Stimulated activated CD4-positive, alpha-beta T cell treated with anti-CD3 and anti-CD28 coated beads, Interleukin-2, amount 100 ng/mL, for 24 hours (primary cell): ENCODE results near the gene CXCL11.
"Not testable (repeated sequence)": the region's sequence is repeated elsewhere in the genome, so short reads cannot be mapped to it uniquely, and the experiment has no call there.

Experiments used
- DNase-seq, 2 donors: peaks; one replicate each; pipeline ENCODE4 v3.0.0-alpha.2; 2020

Gene CXCL11

GRCh38 chr4:76042241-76042998 is 6.5 kb upstream of the CXCL11 start:
- not testable (repeated sequence) for DNase-seq

- no peak for DNase-seq
Measured at GRCh38 chr4:76036855-76037254, 985 bp upstream of the CXCL11 start.

- no peak for DNase-seq
Measured at GRCh38 chr4:76035141-76035540, 729 bp downstream of the CXCL11 start.

- DNase-seq, result no peak
Measured at GRCh38 chr4:76029300-76029699, 6.6 kb downstream of the CXCL11 start.

GRCh38 chr4:76028350-76028765 is 7.5 kb downstream of the CXCL11 start:
- DNase-seq, result no peak

- no peak for DNase-seq
Measured at GRCh38 chr4:76024065-76024464, 11.8 kb downstream of the CXCL11 start.

GRCh38 chr4:76023389-76023788 is 12.5 kb downstream of the CXCL11 start, which contains the start of gene CXCL10:
Gene CXCL10, minus strand, starts transcription at chr4:76023497. Its CDS starts 66 bp downstream, at chr4:76023431.
- DNase-seq, result no peak

- no peak for DNase-seq
Measured at GRCh38 chr4:76022677-76023076, 13.2 kb downstream of the CXCL11 start.

- no peak for DNase-seq
Measured at GRCh38 chr4:76022031-76022430, 13.8 kb downstream of the CXCL11 start.

- no peak for DNase-seq
Measured at GRCh38 chr4:76017056-76017686, 18.7 kb downstream of the CXCL11 start.

GRCh38 chr4:76016393-76016792 is 19.5 kb downstream of the CXCL11 start:
- DNase-seq, result peak in 1 of 2 donors; percentile 29

- DNase-seq, result no peak
Measured at GRCh38 chr4:76013540-76013939, 22.3 kb downstream of the CXCL11 start.

- no peak for DNase-seq
Measured at GRCh38 chr4:76012388-76012801, 23.5 kb downstream of the CXCL11 start.

- DNase-seq, result no peak
Measured at GRCh38 chr4:76011700-76012387, 24.0 kb downstream of the CXCL11 start.

- no peak for DNase-seq
Measured at GRCh38 chr4:76011018-76011670, 24.7 kb downstream of the CXCL11 start.

GRCh38 chr4:76010576-76010975 is 25.3 kb downstream of the CXCL11 start:
- no peak for DNase-seq

- no peak for DNase-seq
Measured at GRCh38 chr4:76009311-76009710, 26.6 kb downstream of the CXCL11 start.

- DNase-seq, result no peak
Measured at GRCh38 chr4:76007089-76007862, 28.6 kb downstream of the CXCL11 start, which contains the start of gene CXCL9. Gene CXCL9, minus strand, starts transcription at chr4:76007509. Its CDS starts 60 bp downstream, at chr4:76007449.

GRCh38 chr4:76003620-76004019 is 32.2 kb downstream of the CXCL11 start:
- DNase-seq, result no peak

- no peak for DNase-seq
Measured at GRCh38 chr4:76003035-76003434, 32.8 kb downstream of the CXCL11 start.

- DNase-seq, result no peak
Measured at GRCh38 chr4:76002176-76002575, 33.7 kb downstream of the CXCL11 start.

GRCh38 chr4:76001700-76002099 is 34.2 kb downstream of the CXCL11 start:
- DNase-seq, result no peak
